ENCODE results near the gene ACTR1B.
"Not testable (repeated sequence)": the region's sequence is repeated elsewhere in the genome, so short reads cannot be mapped to it uniquely, and the experiment has no call there.

ACTR1B gene

DNA sequence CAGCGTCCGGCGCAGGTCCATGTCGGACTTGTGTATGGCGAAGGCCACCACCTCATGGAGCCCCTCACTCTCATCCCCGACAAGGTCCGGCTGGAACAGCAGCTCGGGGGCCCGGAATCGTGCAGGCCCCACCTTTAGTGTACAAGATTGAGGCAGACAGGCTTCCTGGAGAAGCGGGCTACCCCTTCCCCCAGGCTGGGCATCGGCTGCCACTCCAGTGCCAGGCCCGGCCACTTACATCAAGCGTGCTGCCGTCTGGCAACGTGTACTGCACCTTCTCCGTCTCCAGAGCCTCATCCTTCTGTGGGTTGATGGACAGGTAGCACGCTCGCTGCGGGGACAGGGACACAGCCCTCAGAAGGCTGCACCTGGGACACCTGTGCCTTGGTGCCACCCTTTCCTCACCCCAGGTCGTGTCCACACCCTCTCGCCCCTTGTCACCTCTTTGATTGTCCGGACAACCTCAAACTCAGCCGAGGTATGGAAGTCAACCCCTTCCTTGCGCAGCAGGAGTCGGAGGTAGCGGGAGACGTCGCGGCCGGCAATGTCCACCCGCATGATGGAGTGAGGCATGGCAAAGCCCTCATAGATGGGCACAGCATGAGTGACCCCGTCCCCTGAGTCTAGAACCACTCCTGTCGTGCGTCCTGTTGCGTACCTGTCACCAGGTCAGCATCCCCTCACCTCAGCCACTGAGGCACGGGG, 5.7 kb downstream of the ACTR1B start:
- no peak for DNase-seq

DNA sequence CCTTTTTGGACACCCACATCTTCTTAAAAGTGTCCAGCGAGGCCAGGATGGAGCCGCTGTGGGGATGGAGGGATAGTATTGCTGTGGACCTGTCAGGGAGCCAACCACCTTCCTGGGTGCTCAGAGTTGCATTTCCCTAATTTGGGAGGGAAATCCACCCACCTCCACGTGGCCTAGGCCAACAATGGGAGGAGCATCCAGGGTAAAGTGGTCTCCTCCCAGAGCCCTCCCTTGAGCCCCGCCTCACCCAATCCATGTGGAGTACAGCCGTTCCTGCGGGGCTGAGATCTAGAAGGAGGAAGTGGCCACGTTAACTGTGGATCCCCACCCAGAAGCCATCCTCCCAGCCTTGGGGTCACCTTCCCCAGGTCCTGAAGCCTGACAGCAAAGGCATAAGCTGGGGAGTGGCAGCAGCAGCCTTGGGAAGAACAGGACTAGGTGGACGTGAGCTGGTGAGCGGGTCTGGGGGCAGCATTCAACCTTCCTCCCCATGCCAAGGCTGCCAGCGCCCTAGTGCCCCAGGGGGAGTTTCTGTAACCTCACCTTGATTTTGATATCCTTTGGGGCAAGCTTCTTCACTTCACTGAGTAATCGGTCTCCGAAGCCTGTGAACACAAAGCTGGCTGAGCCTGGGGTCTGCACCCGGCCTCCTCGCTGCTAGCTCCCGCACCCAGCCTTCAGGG, 6.8 kb downstream of the ACTR1B start:
- DNase-seq = no peak

DNA sequence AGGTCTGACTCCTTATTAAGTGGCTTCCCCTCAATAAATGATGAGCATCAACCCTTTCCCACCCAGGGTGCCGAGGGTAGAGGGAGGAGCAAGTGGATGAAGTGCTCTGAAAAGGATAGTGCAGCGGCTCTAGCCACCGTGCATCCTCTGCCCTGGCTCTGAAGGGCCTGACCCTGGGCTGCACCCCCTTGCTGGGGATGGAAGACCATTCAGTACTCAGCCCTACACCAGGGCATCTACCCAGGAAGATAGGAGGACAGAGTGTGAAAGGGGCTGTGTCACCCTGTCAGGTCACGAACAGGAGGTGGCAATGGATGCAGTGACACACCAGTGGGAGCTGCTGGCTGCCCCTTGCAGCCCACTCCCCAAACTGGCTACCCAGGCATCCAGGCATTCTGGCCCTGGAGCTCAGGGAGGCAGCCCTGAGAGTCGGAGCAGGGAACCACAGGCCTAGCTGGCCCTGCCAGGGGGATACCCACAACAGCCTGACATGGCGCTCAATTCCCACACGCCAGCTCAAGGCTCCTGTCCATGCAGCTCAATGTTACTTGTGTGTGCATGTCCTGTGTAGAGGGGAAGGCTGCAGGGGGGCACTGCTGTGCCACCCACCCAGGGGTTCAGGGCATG, 7.6 kb downstream of the ACTR1B start:
- no peak for DNase-seq

DNA sequence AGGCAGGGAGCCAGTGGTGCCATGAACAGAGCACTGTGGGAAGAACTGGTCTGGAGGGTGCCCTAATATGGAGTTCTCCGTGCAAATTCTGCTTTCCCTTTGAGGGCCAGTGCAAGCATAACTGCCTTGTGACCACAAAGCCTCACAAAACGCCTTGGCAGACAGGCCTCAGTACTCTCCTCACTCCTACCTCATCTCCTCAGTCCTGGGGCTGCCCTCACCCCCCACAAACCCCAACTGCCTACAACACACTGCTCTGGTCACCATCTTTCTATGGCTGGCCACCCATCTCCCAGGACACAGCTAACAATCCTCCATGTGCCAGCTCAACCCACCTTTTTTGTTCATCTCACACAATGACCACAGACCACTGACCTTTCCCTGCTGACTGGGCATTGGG, 9.1 kb downstream of the ACTR1B start:
- DNase-seq = no peak

DNA sequence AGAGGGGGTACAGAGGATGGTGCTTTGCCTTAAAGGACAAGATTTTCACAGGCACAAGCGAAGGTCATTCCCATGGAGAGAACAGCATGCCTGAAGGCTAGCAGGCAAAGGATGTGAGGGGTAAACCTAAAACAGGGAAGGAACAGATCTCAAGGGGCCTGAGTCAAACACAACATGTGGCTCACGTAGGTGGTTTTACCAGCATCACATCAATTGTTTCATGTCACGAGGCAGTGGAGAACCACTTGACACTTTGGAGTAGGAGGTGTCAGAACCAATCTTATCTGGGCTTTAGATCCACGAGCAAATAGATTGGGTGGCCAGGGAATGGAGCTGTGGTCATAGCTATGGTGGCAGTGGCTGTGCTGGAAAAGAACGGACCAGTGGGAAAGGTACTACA, 9.5 kb downstream of the ACTR1B start:
- DNase-seq = no peak

DNA sequence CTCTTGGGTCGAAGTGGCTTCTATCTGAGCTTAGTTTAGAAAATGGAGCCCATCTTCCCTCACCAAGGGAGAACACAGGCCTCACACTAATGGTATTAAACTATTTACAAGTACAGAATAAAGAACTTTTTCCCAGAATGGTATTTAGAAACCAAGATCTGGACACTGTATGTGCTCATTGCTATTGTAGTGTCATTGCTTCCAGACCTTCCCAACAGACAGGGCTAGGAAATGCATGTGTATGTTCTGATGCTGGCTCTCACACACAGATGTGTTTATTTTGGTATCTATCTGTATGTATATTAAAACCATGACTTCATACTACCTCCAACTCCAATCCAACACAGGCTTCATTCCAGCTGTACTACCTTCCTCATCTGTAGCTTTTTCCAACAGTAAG, 10.0 kb downstream of the ACTR1B start:
- no peak for DNase-seq

DNA sequence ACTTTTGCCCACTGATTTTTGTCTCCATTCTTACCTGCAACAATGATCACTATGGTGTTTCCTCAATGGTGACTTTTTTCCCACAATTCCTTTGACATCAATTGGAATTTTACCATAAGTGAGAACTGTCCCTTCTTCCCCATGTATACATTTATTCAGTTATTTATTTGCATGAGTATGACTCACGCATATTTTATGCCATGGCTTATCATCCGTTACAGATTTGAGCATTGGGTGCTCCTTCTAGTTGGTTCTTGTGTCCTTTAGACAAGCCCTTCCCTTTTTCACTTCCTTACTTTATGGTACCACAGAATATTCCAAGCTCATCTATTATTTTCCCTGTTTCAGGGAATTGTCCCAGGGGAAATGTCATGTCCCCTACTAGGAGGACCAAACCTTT, 10.4 kb downstream of the ACTR1B start:
- DNase-seq = no peak

DNA sequence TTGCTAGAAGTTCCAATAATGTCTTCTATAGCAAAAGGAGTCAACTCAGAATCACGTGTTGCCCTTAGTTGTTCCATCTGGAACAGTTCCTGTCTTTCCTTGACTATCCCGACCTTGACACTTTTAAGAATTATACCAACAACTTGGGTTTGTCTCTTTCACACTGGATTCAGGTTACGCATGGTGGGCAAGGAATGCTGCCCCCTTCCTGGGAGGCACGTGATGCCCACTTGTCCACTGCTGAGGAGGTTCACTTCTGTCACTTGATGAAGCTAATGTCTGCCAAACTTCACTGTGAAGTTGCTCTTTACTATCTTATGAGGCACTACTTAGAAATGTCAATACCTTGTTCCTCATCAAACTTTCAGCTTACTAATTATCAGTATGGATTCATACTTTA, 12.7 kb downstream of the ACTR1B start:
- DNase-seq = no peak

DNA sequence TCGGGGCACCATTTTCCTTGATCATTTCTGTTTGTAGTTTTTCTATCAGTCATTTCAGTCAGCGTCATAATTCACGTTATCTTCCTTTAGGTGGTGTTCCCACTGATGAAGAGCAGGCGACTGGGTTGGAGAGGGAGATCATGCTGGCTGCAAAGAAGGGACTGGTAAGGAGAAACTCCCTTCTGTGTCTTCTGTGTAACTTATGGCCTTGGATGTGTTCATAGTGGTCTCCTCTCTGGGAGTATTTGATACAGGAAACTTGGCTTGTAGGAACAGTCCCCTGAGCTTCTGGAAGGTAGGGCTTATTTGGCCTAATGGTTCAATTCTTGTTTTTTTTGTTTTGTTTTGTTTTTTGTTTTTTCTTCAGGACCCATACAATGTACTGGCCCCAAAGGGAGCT, 16.9 kb downstream of the ACTR1B start:
- no peak for DNase-seq

DNA sequence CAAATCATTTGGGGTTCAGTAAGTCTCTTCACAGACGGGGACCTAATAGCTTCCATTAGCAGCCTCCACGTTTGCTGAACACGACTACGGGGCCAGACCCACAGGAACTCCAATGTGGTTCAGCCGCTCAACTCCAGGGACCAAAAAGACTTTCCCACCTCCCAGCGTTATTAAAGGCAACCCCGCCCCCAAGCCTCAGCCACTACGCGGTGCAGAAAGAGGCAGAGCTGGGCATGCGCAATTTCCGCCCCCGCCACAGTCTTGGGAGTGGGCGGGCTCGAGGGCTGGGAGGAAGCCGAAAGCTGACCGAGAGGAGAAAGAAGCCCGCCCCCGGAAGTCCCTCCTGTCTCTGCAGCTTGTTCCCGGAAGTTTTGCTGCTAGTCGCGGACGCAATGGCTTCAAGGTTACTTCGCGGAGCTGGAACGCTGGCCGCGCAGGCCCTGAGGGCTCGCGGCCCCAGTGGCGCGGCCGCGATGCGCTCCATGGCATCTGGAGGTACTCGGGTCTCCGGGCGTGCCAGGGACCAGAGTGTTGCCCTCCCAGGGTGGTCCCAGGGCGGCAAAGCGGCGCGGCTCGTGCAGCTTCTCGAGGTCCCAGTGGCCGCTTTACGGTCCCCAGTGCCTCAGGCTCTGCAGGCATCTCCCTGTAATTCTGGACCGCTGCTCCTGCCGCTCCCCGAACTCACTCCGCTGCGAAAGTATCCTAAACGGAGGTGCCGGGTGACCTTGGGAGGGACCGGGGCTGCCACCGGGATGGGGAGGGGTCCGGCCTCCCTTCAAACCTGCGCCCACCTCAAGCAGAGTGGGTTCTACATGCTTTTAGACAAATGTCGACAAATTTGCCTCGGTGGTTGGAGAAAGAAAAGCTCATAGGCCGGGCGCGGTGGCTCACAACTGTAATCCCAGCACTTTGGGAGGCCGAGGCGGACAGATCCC, 17.9 kb downstream of the ACTR1B start, which contains the start of gene COX5B:
Gene COX5B (plus strand): TSS at position 368 of the 935 bp plus-strand sequence. CDS start 25 bp downstream, at position 393.
- peak; percentile 82 to 95 for DNase-seq

DNA sequence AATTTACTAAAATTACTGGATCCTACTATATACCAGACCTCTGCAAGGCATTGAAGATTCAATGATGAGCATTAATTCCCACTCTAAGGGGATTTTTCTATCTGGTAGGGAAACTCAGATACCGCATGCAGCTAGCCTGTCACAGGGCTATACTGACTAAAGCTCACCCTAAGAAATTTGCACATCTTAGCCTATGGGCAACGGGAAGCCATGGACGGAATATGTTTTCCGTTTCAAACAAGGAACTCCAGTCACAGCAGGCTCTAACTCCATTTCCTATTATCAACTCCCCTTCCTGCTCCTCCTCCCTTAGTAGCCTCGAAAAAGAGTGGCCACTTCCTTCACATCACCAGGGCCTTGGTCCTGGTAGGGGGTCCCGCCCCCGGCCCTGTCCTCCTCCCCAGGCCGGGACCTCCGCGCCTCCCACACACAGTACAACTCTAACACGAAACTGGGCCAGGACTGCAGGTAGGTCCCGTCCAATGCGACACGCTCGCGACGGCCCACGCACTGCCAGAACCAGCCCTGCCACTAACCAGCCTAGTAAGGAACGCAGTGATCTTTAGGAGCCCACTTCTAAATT, 18.6 kb downstream of the ACTR1B start:
- DNase-seq = peak in 1 of 2 donors; percentile 33

DNA sequence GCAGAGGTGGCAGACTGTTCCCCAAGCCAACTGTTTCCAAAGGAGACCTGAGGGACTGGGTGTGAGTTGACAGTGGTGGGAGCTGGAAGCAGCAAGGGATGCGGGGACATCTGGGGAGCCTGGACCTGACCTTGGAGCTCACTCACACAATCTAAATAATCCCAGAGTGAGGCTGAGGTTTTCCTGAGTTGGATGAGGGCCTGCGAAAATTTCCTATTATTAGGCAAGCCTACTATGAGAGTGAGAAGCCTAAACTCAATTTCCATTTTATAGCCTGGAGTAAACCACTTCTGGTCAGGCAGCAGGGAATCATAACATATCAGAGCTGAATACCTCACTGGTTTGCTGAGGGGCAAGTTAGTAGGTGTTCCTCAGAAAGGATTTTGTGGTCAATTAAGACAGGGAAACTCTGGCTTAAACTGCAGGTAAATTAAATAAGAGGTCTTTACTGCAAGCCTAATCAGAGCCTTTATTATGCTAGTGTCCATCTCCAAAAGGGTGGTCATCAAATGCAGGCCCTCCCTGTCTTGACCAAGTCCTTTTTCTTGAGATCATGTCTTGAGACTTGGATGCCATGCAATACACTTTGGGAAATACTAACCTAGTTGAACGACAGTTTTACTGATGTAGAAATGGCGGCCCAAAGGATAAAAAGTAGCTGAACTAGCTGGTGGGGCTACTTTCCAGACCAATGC, 19.7 kb downstream of the ACTR1B start:
- DNase-seq = no peak

DNA sequence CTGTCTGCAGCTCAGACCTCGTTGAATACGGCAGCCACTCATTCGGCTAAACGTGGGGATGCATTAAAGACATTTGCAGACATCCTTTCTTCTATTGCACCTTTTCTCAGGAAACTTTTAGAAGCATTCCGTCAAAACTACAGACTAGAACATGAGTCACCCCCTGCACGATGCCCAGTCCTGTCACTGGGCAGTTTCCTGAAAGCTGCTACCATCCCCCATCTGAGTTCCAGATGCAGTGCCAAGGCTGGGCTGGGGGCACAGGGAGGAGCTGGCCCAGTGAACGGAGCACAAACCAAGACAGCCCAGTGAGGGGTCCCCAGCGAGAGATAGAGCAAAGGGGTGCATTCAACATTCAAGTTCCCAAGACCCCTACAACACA, 37.8 kb downstream of the ACTR1B start:
- not testable (repeated sequence) for DNase-seq

DNA sequence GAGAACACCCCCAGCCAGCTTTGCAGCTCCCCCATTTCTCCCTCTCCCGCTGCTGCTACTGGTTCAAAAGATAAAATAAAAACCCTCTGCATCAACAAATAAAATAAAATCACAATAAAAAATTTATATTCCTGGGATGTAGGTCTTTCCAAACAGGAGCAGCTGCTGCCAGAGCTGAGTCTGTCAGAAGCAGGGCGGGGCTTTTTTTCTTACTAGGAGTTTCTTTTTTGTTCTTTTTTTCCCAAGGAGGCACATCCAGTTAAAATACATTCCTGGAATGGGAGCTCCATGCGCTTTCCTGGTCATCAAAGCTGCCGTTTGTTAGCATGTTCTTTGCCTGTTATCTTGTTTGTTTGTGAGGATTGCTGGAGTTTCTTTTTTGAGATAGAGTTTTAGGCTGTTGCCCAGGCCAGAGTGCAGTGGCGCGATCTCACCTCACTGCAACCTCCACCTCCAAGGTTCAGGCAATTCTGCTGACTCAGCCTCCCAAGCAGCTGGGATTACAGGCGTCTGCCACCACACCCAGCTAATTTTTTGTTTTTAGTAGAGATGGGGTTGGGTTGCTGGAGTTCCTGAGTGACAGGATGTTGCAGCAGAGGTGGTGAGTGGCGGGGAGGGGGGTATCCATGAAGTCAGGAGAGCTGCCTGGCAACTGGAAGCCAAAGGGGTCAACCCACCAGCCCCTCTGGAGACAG, 38.3 kb downstream of the ACTR1B start:
- DNase-seq = not testable (repeated sequence)

DNA sequence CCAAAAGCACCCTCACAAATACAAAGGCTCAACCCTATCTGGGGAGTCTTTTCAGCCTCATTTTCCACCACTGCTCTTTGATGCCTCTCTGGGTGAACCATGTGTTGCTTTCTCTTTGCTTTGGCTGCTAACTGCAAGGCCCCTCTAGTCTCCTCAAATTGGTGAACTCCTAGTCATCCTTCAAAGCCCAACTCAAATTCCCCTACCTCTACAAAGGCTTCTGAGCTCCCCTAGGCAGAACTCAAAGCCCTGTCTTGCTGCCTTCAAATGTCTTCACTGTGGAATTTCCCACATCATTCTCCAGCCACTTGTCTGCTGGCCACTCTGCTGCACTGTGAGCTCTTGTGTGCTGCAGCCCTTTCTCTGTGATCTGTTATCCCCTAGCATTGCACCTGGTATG, 40.9 kb downstream of the ACTR1B start:
- not testable (repeated sequence) for DNase-seq

DNA sequence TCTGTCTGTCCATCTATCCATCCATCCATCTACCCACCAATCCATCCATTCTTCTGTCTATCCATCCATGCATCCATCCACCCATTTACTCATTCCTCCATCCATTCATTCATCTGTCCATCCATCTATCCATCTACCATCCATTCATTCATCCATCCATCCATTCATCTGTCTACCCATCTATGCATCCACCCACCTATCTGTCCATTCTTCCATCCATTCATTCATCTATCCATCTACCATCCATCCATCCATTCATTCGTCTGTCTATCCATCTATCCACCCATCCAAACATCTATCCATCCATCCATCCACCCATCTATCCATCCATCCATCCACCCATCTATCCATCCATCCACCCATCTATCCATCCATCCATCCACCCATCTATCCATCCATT, 43.4 kb downstream of the ACTR1B start:
- not testable (repeated sequence) for DNase-seq

DNA sequence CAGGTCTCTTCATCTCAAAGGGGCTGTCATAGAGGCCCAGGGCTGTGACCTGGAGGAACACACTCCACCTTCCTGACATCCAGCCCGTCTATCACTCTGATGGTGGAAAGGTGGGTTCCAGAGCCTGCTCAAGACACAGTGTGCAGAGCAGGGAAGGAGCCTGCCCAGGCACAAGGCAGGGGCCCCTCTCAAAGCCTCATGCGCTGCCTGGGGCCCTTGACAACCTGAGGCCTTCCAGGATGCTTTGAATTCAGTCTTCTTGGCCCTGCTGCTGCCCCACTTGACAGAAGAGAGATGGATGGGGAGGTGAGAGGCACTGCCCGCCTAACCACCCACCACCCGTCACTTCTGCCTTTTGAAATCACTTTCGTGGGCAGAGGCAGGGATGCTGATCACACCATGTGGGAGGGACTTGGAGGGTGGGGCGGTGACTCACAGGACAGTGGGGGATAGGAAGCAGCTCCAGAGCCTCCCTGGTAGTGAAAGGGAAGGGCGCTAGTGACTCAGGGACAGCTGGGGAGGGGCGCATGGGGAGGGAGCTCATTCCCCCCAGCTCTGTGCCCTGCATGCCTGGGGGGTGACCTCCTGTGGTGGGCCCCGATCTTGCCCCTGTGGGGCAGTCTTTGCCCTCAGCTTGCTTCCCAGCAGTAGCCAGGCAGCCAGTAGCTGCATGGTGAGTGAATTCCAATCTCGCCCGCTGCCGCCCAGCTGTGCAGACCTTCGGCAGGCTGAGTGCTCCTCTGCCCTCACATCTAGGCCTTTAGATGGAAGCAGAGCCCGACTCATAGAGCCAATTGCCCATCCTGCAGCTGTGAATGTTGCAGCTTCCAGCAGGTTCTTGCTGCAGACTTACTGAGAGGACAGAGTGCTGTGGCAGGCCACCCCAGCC, 44.7 kb downstream of the ACTR1B start:
- not testable (repeated sequence) for DNase-seq

DNA sequence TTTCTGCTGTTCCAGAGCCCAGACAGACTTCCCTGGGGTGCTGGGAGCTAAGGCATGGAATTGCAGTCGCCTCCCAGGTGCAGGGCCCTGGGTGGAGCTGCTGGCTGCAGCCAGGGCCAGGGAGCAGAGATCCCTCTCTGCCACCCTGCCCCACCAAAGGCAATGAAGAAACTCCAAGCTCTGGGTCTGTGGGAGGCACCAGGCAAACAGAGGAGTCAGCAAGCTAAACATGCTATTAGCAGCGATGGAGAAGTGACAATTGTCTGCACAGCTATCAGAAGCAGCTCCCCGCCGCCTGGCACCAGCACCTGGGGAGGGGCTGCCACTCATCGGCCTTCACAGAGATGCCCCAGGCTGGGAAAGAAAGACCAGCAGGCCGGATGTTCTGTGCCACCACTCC, 45.9 kb downstream of the ACTR1B start:
- DNase-seq = no peak

DNA sequence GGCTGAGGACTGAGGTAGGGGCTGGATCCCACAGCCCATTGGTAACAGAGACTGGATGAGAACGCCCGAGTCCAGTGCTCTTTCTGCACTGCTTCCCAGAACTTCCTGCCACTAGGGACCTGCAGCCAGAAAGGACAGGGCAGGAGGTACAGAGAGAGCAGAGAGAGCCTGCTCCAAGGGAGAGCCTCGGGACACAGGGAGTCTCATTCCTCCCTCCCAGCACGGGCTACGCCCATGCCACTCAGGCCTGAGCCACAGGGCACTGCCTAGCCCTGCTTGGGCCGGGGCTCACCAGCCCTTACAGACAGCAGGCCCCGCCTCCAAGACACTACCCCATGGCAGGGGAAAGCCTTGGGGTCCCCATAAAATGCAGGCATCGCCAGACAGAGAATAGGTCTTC, 48.1 kb downstream of the ACTR1B start:
- not testable (repeated sequence) for DNase-seq

DNA sequence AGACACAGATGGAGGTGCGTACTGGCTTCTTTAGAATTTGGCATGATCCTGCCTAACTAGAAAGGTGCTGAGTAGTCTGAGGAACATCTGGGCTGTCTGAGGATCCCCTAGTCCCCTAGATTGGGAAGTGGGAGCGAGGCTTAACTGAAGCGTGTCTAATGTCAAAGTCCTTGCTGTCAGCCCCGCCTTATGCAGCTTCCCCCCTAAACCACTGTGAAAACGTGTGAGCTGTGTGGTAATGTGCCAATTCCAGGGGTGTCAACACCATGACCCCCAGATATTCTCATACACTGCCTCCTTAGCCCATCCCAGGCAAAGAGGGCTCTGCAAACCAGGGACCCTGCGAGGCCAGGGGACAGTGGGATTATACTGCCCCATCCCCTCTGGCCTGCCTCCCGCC, 51.9 kb downstream of the ACTR1B start:
- DNase-seq = not testable (repeated sequence)
